Neural cell (in vitro differentiated cells): ENCODE data around the gene CCNJ. TPM values are rescaled to one million over a fixed set of nuclear protein-coding genes. Genes with fewer than 3 reads are reported as not detected.
"Not testable (repeated sequence)": the region's sequence is repeated elsewhere in the genome, so short reads cannot be mapped to it uniquely, and the experiment has no call there.

ENCODE experiments used
- H2AFZ ChIP-seq: fragments of 200-600, 300-800 bp; sonication (generic), shearing (Covaris generic); 2 replicates; pipeline ENCODE4 v1.6.0; 2014; ENCODE audit warnings: low read depth, mild to moderate bottlenecking, antibody characterized with exemption, low read length, moderate library complexity
- H3F3A ChIP-seq: fragments of 200-600 bp; shearing (Covaris generic); 2 replicates; pipeline ENCODE4 v1.6.1; 2016; ENCODE audit warnings: mild to moderate bottlenecking, moderate library complexity, mixed read lengths, antibody characterized with exemption, low read length; ENCODE audit not compliant: insufficient read depth, poor library complexity, severe bottlenecking
- H3K27ac ChIP-seq: fragments of 200-600, 300-800 bp; sonication (generic), shearing (Covaris generic); 2 replicates; pipeline ENCODE4 v1.5.1; 2014; ENCODE audit warnings: mild to moderate bottlenecking, low read length, moderate library complexity
- H3K27me3 ChIP-seq: fragments of 300-800, 200-600 bp; sonication (generic), shearing (Covaris generic); 2 replicates; pipeline ENCODE4 v1.6.0; 2014; ENCODE audit warnings: mild to moderate bottlenecking, low read depth, low read length, moderate library complexity; ENCODE audit not compliant: insufficient read depth
- H3K36me3 ChIP-seq: fragments of 300-800, 200-600 bp; sonication (generic), shearing (Covaris generic); 2 replicates; pipeline ENCODE4 v1.5.1; 2014; ENCODE audit warnings: mild to moderate bottlenecking, antibody characterized with exemption, low read length, moderate library complexity; ENCODE audit not compliant: insufficient read depth
- H3K4me2 ChIP-seq: fragments of 300-800, 200-600 bp; sonication (generic), shearing (Covaris generic); 2 replicates; pipeline ENCODE4 v1.6.0; 2014; ENCODE audit warnings: mild to moderate bottlenecking, low read length
- H3K4me3 ChIP-seq: fragments of 300-800, 200-600 bp; sonication (generic), shearing (Covaris generic); 2 replicates; pipeline ENCODE4 v1.5.1; 2014; ENCODE audit warnings: mild to moderate bottlenecking, low read length, moderate library complexity
- H3K79me2 ChIP-seq: fragments of 200-600 bp; shearing (Covaris generic); replicated peaks from 2 replicates; pipeline ENCODE4 v1.6.0; 2014; ENCODE audit warnings: mild to moderate bottlenecking, low read length, moderate library complexity; ENCODE audit not compliant: insufficient read depth
- H3K9ac ChIP-seq: fragments of 300-800, 200-600 bp; sonication (generic), shearing (Covaris generic); 2 replicates; pipeline ENCODE4 v1.6.1; 2016; ENCODE audit warnings: mild to moderate bottlenecking, low read length, mixed read lengths
- H3K9me2 ChIP-seq: fragments of 200-600 bp; shearing (Covaris generic); 2 replicates; pipeline ENCODE4 v1.6.1; 2016; ENCODE audit warnings: mild to moderate bottlenecking, low read length, mixed read lengths; ENCODE audit not compliant: insufficient read depth
- H3K9me3 ChIP-seq: fragments of 200-600, 300-800 bp; sonication (generic), shearing (Covaris generic); 2 replicates; pipeline ENCODE4 v1.6.1; 2016; ENCODE audit warnings: mild to moderate bottlenecking, mixed run types, low read length, moderate library complexity, mixed read lengths
- H4K20me1 ChIP-seq: fragments of 200-600 bp; shearing (Covaris generic); 2 replicates; pipeline ENCODE4 v1.6.1; 2016; ENCODE audit warnings: mild to moderate bottlenecking, mixed run types; ENCODE audit not compliant: insufficient read depth
- CTCF ChIP-seq: fragments of 450-650 bp; IDR thresholded peaks from 2 replicates; pipeline ENCODE4 v1.5.1; 2014; ENCODE audit warnings: antibody characterized with exemption, mild to moderate bottlenecking, moderate library complexity; ENCODE audit not compliant: poor library complexity, severe bottlenecking
- EP300 ChIP-seq: fragments of 450-650 bp; conservative IDR thresholded peaks from 2 replicates; pipeline ENCODE4 v1.6.1; 2014; ENCODE audit warnings: antibody characterized with exemption, mild to moderate bottlenecking, moderate library complexity; ENCODE audit not compliant: poor library complexity, severe bottlenecking
- EZH2 ChIP-seq: fragments of 200-600, 300-800 bp; shearing (Covaris generic), sonication (generic); IDR thresholded peaks from 2 replicates; pipeline ENCODE4 v1.6.1; 2014; ENCODE audit warnings: antibody characterized with exemption, low read length, borderline replicate concordance, mild to moderate bottlenecking; ENCODE audit not compliant: insufficient read depth, poor library complexity, severe bottlenecking
- MXI1 ChIP-seq: fragments of 450-650 bp; conservative IDR thresholded peaks from 2 replicates; pipeline ENCODE4 v1.6.1; 2014; ENCODE audit warnings: antibody characterized with exemption, mild to moderate bottlenecking; ENCODE audit not compliant: poor library complexity, severe bottlenecking
- POLR2AphosphoS5 ChIP-seq: IDR thresholded peaks from 2 replicates; pipeline ENCODE4 v1.6.1; 2012
- RAD21 ChIP-seq: fragments of 450-650 bp; conservative IDR thresholded peaks from 2 replicates; pipeline ENCODE4 v1.6.1; 2014; ENCODE audit warnings: antibody characterized with exemption, mild to moderate bottlenecking, moderate library complexity
- REST ChIP-seq: IDR thresholded peaks from 2 replicates; pipeline ENCODE4 v1.6.1; 2012; ENCODE audit warnings: borderline replicate concordance
- SMC3 ChIP-seq: fragments of 450-650 bp; conservative IDR thresholded peaks from 2 replicates; pipeline ENCODE4 v1.6.1; 2014; ENCODE audit warnings: antibody characterized with exemption, mild to moderate bottlenecking, moderate library complexity; ENCODE audit not compliant: poor library complexity
- TAF1 ChIP-seq: IDR thresholded peaks from 2 replicates; pipeline ENCODE4 v1.6.1; 2012; ENCODE audit warnings: low read depth
- polyA plus RNA-seq: library from polyadenylated mRNA; depleted of rRNA; stranded (reverse); fragments of >200 nt; gene quantifications from 2 replicates; pipeline ENCODE4 v1.2.3, GENCODE V29; 2014

The CCNJ gene
- polyA plus RNA-seq, 1 donor from 2014 or later, result 41.0 TPM

- Histone ChIP-seq H3F3A (peaks cover 4% of the 10 kb centered on the region), H3K27me3 (no peaks in the 10 kb centered on the region), H3K9me3 (no peaks in the 10 kb centered on the region), H4K20me1 (no peaks in the 10 kb centered on the region), H3K9me2 (no peaks in the 10 kb centered on the region), H3K27ac (no peak overlapping the region), H3K36me3 (peaks cover 3% of the 10 kb centered on the region), H3K9ac (no peak overlapping the region), H3K79me2 (peaks cover 97% of the 10 kb centered on the region), H2AFZ (no peak overlapping the region), H3K4me3 (peak overlapping the region; percentile 94), H3K4me2 (peak overlapping the region; percentile 26)
- TF ChIP-seq RAD21, result peak; percentile 60
- peak; percentile 63 for TF ChIP-seq CTCF
- TF ChIP-seq EZH2, result no peak
- no peak for TF ChIP-seq MXI1
- TF ChIP-seq SMC3, result peak; percentile 66
Observed at GRCh38 chr10:96047004-96047649, 3.7 kb downstream of the CCNJ start.

GRCh38 chr10:96047925-96048324 lies 4.5 kb downstream of the CCNJ start:
- peaks cover 97% of the 10 kb centered on the region for H3K79me2 ChIP-seq
- not testable (repeated sequence) for H3F3A ChIP-seq, H4K20me1 ChIP-seq, H3K9me3 ChIP-seq, H3K4me2 ChIP-seq, H2AFZ ChIP-seq, H3K4me3 ChIP-seq, H3K27me3 ChIP-seq, H3K9ac ChIP-seq, H3K9me2 ChIP-seq, H3K27ac ChIP-seq, H3K36me3 ChIP-seq

GRCh38 chr10:96049340-96049739 lies 6.0 kb downstream of the CCNJ start:
- H3K4me3 ChIP-seq, result no peak overlapping the region
- H3K27me3 ChIP-seq, result no peaks in the 10 kb centered on the region
- no peak overlapping the region for H3K9ac ChIP-seq
- no peaks in the 10 kb centered on the region for H3F3A ChIP-seq
- no peak overlapping the region for H2AFZ ChIP-seq
- H4K20me1 ChIP-seq, result no peaks in the 10 kb centered on the region
- H3K27ac ChIP-seq, result no peak overlapping the region
- H3K4me2 ChIP-seq, result no peak overlapping the region
- TF ChIP-seq CTCF (no peak), MXI1 (no peak), RAD21 (no peak), TAF1 (no peak), POLR2AphosphoS5 (no peak), REST (no peak), SMC3 (no peak), EP300 (no peak), EZH2 (no peak)
- no peaks in the 10 kb centered on the region for H3K9me3 ChIP-seq
- no peaks in the 10 kb centered on the region for H3K9me2 ChIP-seq
- peaks cover 98% of the 10 kb centered on the region for H3K79me2 ChIP-seq
- H3K36me3 ChIP-seq, result peaks cover 3% of the 10 kb centered on the region
